Activated CD8-positive, alpha-beta memory T cell treated with anti-CD3 and anti-CD28 coated beads, Interleukin-2, amount 10 ng/mL, durations not matched to agents 7 days and 5 days (primary cell): ENCODE data around the gene SGK2. TPM values are rescaled to one million over a fixed set of nuclear protein-coding genes. Genes with fewer than 3 reads are reported as not detected.

Experiments
- ATAC-seq: fragments of 150-1000 bp; cut with Tn5 transposase; one replicate; pipeline ENCODE4 v1.10.0; 2021; ENCODE audit warnings: moderate library complexity
- CTCF ChIA-PET: fragments of 350-600 bp; sonication (Branson Sonifier 250); formaldehyde crosslinking; loops from one replicate; lab custom pipeline; 2021; ENCODE audit warnings: antibody characterized with exemption; lab: Charles Lee
- DNase-seq: peaks from one replicate; pipeline ENCODE4 v3.0.0-alpha.2; 2020
- H3K27ac Mint-ChIP-seq: one replicate; pipeline ENCODE4 v1.8.0; 2021; ENCODE audit warnings: mild to moderate bottlenecking, mixed read lengths
- H3K27me3 Mint-ChIP-seq: one replicate; pipeline ENCODE4 v1.8.0; 2021; ENCODE audit warnings: mixed read lengths
- H3K36me3 Mint-ChIP-seq: one replicate; pipeline ENCODE4 v1.8.0; 2021; ENCODE audit warnings: mild to moderate bottlenecking, mixed read lengths
- H3K4me1 Mint-ChIP-seq: one replicate; pipeline ENCODE4 v1.8.0; 2021; ENCODE audit warnings: mixed read lengths
- H3K4me3 Mint-ChIP-seq: one replicate; pipeline ENCODE4 v1.8.0; 2021; ENCODE audit warnings: mild to moderate bottlenecking, moderate library complexity, mixed read lengths
- H3K9me3 Mint-ChIP-seq: one replicate; pipeline ENCODE4 v1.8.0; 2022; ENCODE audit warnings: low read depth, mixed read lengths
- total RNA-seq, 2 experiments: library from RNA; stranded (reverse); gene quantifications; one replicate each; pipeline ENCODE4 v1.2.3, GENCODE V29; 2021

SGK2 gene
- total RNA-seq, 2 experiments from 2014 or later, result 0.26 TPM; not detected in 1

DNA sequence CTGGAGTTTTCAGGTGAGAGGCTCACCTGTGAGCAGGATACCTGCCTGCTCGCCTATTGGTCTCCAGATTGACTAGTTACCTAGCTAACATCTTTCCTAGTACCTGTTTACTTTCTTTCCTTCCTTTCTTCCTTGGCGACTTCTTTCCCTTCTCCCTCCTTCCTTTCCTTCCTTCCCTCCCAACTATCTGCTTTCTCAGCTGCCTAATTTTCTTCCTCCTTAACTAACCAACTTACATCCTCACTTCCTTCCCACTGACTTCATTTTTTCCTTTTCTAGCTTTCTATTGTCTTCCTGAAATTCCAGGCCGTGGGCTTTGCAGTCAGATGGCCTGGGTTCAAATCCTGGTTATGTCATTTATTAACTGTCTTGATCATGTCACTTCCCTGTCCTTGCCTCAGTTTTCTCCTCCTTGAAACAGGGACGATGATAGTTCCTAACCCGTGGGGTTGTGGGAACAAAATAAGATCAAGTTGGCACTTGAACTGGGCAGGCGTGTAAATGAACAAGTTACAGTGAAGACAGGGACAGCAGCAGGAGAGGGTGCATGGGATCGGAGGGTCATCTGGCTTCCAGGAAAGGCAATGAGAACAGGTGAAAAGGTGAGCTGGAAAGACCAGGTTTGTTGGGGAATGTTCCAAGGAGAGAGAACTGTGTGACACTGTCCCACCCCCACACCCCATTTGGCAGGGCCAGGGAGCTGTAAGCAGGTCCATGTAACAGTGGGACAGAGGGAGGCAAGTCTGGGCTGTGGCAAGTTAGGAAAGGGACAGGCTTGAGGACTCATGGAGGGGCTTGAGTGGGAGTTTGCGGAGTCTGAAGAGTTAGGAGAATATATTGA, 540 bp downstream of the SGK2 start:
- CTCF ChIA-PET, result interaction anchor here (1.1 kb wide), 1 partner anchor 21 kb away, joined by 4 read pairs; no protein-coding TSS in a partner anchor
- no peaks in the 10 kb centered on the region for H3K9me3 Mint-ChIP-seq
- H3K27ac Mint-ChIP-seq, result no peak overlapping the region
- no peak overlapping the region for H3K4me3 Mint-ChIP-seq
- no peaks in the 10 kb centered on the region for H3K4me1 Mint-ChIP-seq
- ATAC-seq, result no peak
- no peaks in the 10 kb centered on the region for H3K27me3 Mint-ChIP-seq
- no peaks in the 10 kb centered on the region for H3K36me3 Mint-ChIP-seq
- DNase-seq, result no peak

DNA sequence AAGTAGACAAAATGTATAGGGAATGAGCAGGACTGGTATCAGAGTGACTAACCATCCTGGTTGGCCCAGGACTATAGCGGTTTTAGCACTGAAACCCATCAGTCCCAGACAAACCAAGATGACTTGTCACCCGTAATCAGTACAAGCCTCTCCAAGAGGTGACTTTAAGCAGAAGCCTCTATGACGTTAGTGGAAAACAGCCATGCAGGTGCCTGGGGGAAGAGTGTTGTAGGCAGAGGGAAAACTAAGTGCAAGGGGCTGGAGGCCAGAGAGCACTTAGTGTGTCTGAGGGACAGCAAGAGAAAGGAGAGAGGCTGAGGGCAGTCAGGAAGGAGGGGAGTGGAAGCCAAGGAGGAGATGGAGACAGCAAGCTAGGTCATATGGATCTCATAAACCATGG, 2.1 kb downstream of the SGK2 start:
- CTCF ChIA-PET, result no interaction called here
- H3K9me3 Mint-ChIP-seq, result no peaks in the 10 kb centered on the region
- no peak overlapping the region for H3K27ac Mint-ChIP-seq
- H3K4me1 Mint-ChIP-seq, result no peaks in the 10 kb centered on the region
- DNase-seq (no peak), ATAC-seq (no peak)
- no peaks in the 10 kb centered on the region for H3K36me3 Mint-ChIP-seq
- H3K4me3 Mint-ChIP-seq, result no peak overlapping the region
- no peaks in the 10 kb centered on the region for H3K27me3 Mint-ChIP-seq

DNA sequence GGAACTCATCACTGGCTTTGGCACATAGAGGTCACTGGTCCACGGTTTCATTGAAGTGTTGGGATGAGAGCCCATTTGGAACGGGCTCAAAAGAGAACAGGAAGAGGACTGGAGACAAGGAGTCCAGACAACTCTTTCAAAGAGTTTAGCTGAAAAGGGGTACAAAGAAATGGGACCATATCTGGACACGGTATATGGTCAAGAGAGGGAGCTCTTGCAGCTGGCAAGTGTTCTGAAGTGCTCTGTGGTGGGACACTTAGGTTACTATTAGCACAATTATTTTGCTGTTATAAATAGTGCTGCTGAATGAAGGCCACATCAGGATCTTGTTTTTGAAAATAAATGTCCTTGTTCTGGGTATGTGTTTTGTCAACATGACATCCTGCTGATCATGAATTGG, 4.6 kb downstream of the SGK2 start:
- H3K27ac Mint-ChIP-seq, result no peak overlapping the region
- no peaks in the 10 kb centered on the region for H3K27me3 Mint-ChIP-seq
- H3K4me1 Mint-ChIP-seq, result no peaks in the 10 kb centered on the region
- no peak for ATAC-seq
- no peaks in the 10 kb centered on the region for H3K9me3 Mint-ChIP-seq
- no peak for DNase-seq
- CTCF ChIA-PET, result no interaction called here
- no peaks in the 10 kb centered on the region for H3K36me3 Mint-ChIP-seq
- no peak overlapping the region for H3K4me3 Mint-ChIP-seq

DNA sequence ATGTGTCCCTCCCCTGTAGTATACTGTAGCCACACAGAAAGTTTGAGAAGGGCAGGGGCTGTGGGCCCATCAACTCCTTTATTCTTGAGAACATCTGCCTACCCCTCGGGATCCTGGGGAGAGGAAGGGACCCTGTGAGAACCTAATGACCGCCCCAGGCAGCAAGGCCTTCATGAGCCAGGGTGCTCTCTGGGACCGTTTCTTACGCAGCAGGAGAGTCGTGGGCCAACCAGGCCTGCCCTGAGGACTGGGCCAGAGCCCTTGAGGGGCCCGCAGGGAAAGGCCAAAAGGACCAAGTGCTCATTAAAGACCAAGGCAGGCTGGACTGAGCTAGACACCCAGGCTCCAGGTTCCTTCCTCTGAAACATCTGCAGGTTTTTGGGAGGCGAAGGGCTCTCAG, 5.2 kb downstream of the SGK2 start:
- ATAC-seq, result no peak
- no peaks in the 10 kb centered on the region for H3K4me1 Mint-ChIP-seq
- no peak for DNase-seq
- no peaks in the 10 kb centered on the region for H3K27me3 Mint-ChIP-seq
- H3K27ac Mint-ChIP-seq, result no peak overlapping the region
- no peaks in the 10 kb centered on the region for H3K36me3 Mint-ChIP-seq
- CTCF ChIA-PET, result no interaction called here
- H3K4me3 Mint-ChIP-seq, result no peak overlapping the region
- no peaks in the 10 kb centered on the region for H3K9me3 Mint-ChIP-seq

DNA sequence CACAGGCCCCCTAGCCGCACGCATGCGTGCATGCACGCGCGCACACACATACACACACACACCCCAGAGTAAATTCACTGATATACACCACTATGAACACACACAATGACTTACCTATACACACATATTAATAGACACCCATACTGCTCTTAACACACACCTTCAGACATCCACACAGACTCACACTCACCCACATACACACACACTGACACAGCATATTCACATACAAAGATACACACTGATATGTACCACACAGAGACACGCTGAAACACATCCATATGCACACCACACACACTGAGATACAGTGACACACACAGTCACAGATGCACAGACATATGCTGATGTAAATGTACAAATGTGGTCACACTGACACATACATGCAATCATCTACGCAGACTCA, 5.6 kb downstream of the SGK2 start:
- H3K9me3 Mint-ChIP-seq, result no peaks in the 10 kb centered on the region
- ATAC-seq (no peak), DNase-seq (no peak)
- H3K27ac Mint-ChIP-seq, result no peak overlapping the region
- H3K4me1 Mint-ChIP-seq, result no peaks in the 10 kb centered on the region
- H3K27me3 Mint-ChIP-seq, result no peaks in the 10 kb centered on the region
- no peaks in the 10 kb centered on the region for H3K36me3 Mint-ChIP-seq
- H3K4me3 Mint-ChIP-seq, result no peak overlapping the region
- CTCF ChIA-PET, result no interaction called here

DNA sequence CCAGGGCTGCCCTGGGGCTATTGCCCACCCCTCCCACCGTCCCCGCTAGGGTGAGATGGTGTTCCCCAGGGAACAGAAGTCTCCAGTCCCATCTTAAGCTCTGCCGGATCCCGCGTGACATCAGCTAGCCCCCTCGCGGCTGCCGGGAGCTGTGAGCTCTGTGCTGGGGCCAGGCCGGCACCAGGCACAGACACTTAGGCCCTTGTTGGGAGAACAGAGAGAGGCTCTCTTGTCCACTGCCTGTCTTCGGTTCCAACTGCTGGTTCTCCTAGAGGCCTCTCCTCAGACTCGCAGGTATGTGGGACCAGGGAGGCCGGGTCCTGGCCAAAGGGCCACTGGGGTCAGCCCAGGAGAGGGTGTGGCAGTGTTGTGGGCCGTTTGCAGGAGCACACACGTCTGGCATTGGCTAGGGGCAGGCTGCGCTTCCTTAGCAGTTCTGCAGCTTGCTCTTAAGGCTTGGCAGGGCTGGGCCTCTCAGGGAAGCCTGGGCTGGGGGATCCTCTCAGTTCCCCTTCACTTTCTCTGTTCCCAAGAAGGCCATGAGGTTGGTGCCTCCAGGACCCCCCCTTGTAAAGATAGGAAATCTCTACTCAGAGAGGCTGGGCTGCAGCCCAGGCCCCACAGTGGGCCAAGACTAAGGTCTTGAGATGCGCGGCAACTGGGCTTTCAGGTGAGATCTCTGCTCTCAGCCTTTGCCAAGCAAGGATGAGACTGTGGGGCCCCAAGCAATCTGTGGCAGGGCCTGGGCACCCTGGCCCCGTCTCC, 6.3 kb downstream of the SGK2 start:
- Mint-ChIP-seq H3K27me3 (no peaks in the 10 kb centered on the region), H3K4me1 (no peaks in the 10 kb centered on the region), H3K9me3 (no peaks in the 10 kb centered on the region), H3K4me3 (no peak overlapping the region), H3K27ac (no peak overlapping the region), H3K36me3 (no peaks in the 10 kb centered on the region)
- CTCF ChIA-PET, result no interaction called here
- DNase-seq (no peak), ATAC-seq (no peak)

DNA sequence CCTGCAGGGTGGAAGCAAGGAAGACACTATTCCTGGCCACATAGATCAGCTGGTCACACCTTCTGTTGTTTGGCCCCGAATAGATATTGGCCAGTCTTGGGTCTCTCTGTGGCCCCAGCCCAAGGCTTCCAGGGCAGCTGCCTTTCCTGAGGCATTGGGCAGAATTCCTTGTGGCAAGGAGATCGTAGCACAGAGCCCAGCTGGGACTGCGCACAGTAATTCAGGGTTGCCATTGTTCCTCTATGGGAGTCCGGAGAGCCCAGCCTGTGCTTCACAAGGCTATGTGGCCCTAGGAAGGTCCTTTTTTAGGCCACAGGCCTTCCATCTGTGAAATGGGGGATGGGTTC, 6.9 kb downstream of the SGK2 start:
- H3K4me3 Mint-ChIP-seq, result no peak overlapping the region
- DNase-seq, result no peak
- H3K4me1 Mint-ChIP-seq, result no peaks in the 10 kb centered on the region
- no peak overlapping the region for H3K27ac Mint-ChIP-seq
- H3K27me3 Mint-ChIP-seq, result no peaks in the 10 kb centered on the region
- CTCF ChIA-PET, result no interaction called here
- H3K9me3 Mint-ChIP-seq, result no peaks in the 10 kb centered on the region
- ATAC-seq, result no peak
- H3K36me3 Mint-ChIP-seq, result no peaks in the 10 kb centered on the region

DNA sequence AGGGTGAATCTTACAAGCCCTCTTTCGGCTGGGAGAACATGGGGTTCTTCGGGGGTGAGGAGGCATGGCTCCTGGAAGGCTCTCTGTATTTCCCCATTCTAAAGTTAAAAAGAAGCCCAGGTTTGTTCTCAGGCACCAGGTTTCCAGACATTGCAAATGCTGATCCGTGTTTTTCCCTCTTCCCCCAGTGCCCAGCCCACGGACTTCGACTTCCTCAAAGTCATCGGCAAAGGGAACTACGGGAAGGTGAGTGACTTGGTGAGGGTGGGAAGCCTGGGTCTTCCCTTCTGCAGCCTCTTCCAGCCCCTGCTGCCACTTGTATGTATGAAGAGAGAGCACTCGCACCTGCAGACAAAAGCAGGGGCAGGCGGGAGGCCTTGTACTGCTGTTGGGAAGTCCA, 8.7 kb downstream of the SGK2 start:
- CTCF ChIA-PET, result no interaction called here
- H3K27ac Mint-ChIP-seq, result no peak overlapping the region
- DNase-seq (no peak), ATAC-seq (no peak)
- H3K4me3 Mint-ChIP-seq, result no peak overlapping the region
- no peaks in the 10 kb centered on the region for H3K4me1 Mint-ChIP-seq
- no peaks in the 10 kb centered on the region for H3K36me3 Mint-ChIP-seq
- H3K9me3 Mint-ChIP-seq, result no peaks in the 10 kb centered on the region
- H3K27me3 Mint-ChIP-seq, result no peaks in the 10 kb centered on the region

DNA sequence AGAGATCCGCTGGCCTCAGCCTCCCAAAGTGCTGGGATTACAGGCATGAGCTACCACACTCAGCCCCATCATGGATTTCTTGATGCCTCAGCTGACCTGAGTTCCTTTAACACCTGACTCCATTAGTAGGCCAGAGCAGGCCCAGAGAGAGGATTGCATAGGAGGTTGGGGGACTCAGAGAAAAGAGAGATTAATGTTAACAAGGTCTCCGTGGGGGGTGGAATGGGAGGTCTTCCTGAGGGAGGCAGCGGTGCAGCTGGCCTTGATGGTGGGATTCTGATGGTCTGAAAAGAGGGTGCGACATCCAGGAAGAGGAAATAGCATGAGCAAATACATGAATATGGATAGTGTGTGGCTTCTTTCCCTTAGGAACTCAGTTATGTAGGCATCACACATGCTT, 9.9 kb downstream of the SGK2 start:
- Mint-ChIP-seq H3K4me3 (no peak overlapping the region), H3K9me3 (no peaks in the 10 kb centered on the region), H3K4me1 (no peaks in the 10 kb centered on the region), H3K27me3 (no peaks in the 10 kb centered on the region), H3K36me3 (no peaks in the 10 kb centered on the region), H3K27ac (no peak overlapping the region)
- CTCF ChIA-PET, result no interaction called here
- ATAC-seq, result no peak
- DNase-seq, result no peak

DNA sequence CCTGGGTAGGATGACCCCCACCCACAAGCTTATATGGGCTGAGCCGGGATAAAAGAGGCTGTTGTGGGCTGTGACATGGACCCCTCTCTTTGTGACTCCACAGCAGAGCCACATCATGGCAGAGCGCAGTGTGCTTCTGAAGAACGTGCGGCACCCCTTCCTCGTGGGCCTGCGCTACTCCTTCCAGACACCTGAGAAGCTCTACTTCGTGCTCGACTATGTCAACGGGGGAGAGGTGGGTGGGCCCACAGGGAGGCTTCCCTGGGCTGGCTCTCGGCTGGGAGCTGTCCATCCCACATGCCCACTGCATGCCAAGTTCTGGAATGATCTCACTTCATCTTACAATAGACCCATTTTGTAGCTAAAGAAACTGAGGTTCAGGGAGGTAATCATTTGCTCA, 10.5 kb downstream of the SGK2 start:
- H3K9me3 Mint-ChIP-seq, result no peaks in the 10 kb centered on the region
- DNase-seq (no peak), ATAC-seq (no peak)
- no peaks in the 10 kb centered on the region for H3K27me3 Mint-ChIP-seq
- no peaks in the 10 kb centered on the region for H3K36me3 Mint-ChIP-seq
- no peak overlapping the region for H3K27ac Mint-ChIP-seq
- no peak overlapping the region for H3K4me3 Mint-ChIP-seq
- CTCF ChIA-PET, result no interaction called here
- no peaks in the 10 kb centered on the region for H3K4me1 Mint-ChIP-seq

DNA sequence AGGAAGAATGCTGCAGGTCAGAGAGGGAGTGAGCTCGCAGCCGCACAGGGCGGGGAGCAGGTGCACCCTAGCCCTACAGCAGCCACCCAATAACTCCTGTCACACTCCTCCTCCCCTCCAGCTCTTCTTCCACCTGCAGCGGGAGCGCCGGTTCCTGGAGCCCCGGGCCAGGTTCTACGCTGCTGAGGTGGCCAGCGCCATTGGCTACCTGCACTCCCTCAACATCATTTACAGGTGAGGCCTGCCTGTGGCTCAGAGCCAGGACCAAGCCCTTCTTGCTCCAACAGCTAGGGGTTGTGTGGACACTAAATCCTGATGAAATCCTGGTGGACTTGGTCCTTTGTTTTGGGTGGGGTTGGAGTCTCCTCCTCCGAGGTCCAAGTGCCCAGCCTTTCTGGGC, 11.7 kb downstream of the SGK2 start:
- Mint-ChIP-seq H3K4me1 (no peaks in the 10 kb centered on the region), H3K27ac (no peak overlapping the region), H3K27me3 (no peaks in the 10 kb centered on the region), H3K36me3 (no peaks in the 10 kb centered on the region), H3K9me3 (no peaks in the 10 kb centered on the region), H3K4me3 (no peak overlapping the region)
- DNase-seq (no peak), ATAC-seq (no peak)
- CTCF ChIA-PET, result no interaction called here

DNA sequence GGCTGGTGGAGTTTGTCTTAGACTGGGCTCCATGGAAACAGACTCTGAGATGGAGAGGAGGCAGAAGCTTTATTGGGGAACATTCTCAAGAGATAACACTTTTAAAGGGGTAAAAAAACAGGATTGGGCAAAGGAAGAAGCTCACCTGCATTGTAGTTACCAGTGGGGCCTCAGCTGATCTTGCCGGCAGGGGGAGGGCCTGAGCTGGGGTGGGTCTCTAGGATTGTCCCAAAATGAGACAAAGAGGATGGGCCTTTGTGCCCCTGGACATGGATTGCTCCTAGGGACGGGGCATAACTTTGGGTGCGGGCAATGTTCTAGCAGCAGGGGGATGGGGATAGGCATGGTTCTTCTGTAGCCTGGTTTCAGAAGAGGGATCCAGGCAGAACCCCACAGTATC, 12.5 kb downstream of the SGK2 start:
- Mint-ChIP-seq H3K9me3 (no peaks in the 10 kb centered on the region), H3K36me3 (no peaks in the 10 kb centered on the region), H3K4me1 (no peaks in the 10 kb centered on the region), H3K4me3 (no peak overlapping the region), H3K27me3 (no peaks in the 10 kb centered on the region), H3K27ac (no peak overlapping the region)
- DNase-seq (no peak), ATAC-seq (no peak)
- CTCF ChIA-PET, result no interaction called here

DNA sequence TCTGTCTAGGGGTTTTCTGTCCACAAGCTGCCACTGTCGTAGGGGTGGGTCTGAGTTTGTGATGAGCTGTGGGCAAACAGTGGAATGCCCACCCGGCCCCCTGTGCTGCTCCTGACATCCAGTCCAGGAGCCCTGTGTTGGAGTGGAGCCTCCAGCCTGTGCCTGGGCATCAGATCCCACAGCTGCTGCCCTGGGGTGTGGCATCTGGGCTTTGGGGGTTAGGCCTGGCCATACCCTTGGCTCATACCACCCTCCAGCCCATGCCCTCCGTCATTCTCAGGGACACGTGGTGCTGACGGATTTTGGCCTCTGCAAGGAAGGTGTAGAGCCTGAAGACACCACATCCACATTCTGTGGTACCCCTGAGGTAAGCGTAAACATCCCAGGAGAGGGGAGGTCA, 12.9 kb downstream of the SGK2 start:
- Mint-ChIP-seq H3K36me3 (no peaks in the 10 kb centered on the region), H3K27ac (no peak overlapping the region), H3K9me3 (no peaks in the 10 kb centered on the region), H3K27me3 (no peaks in the 10 kb centered on the region), H3K4me3 (no peak overlapping the region), H3K4me1 (no peaks in the 10 kb centered on the region)
- CTCF ChIA-PET, result no interaction called here
- ATAC-seq (no peak), DNase-seq (no peak)

DNA sequence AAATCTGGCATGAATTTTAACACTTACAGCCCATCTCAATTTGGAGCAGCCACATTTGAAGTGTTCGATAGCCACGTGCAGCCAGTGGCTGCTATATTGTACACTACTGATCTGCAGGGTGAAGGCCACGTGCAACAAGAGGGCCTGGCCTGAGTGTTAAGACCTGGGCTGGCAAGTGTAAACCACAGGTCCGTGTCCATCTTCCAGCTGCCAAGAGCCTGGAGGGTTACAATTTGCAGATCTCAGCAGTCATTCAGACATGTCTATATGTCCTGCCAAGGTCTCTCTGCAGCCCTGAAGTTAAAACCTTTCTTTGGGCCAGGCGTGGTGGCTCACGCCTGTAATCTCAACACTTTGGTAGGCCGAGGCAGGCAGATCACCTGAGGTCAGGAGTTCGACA, 14.1 kb downstream of the SGK2 start:
- Mint-ChIP-seq H3K36me3 (no peaks in the 10 kb centered on the region), H3K9me3 (no peaks in the 10 kb centered on the region), H3K4me3 (no peak overlapping the region), H3K4me1 (no peaks in the 10 kb centered on the region), H3K27ac (no peak overlapping the region), H3K27me3 (no peaks in the 10 kb centered on the region)
- ATAC-seq (no peak), DNase-seq (no peak)
- CTCF ChIA-PET, result interaction anchor here (0.7 kb wide), 1 partner anchor 150 kb away, joined by 3 read pairs; no protein-coding TSS in a partner anchor
